ENCODE results near the gene RPL27. TPM values are rescaled to one million over a fixed set of nuclear protein-coding genes. Genes with fewer than 3 reads are reported as not detected.

The RPL27 gene
- total and polyA plus RNA-seq, 2 donors (not counting 3 experiments of a cell fraction or from before 2014, with no cell fraction given): 1,014 to 2,467 TPM

DNA sequence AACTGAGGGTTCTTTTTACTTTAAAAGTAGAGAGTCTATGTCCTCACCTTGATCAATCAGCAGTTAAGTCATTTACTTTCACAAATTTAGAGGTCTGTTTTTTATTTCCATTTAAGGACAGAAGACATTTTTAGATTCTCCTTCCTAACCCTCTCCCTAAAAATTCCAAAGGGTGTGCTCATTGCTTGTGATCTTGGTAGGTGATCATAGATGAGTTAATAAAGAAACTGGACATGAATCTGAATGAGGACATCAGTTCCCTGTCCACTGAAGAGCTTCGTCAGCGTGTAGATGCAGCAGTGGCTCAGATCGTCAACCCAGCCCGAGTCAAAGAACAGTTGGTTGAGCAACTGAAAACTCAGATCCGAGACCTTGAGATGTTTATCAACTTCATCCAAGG, 9.1 kb upstream of the RPL27 start:
- TF ChIP-seq EZH2 (IDR thresholded peaks at IDR 0.05; ENCODE audit: borderline replicate concordance, low read depth, low read length, severe bottlenecking) (no peak), JUN (IDR thresholded peaks at IDR 0.05; ENCODE audit: borderline replicate concordance, insufficient read depth, insufficient read length, low read depth) (no peak), FOS (IDR thresholded peaks at IDR 0.05; ENCODE audit: borderline replicate concordance, insufficient read depth, low read length) (no peak), MYC (IDR thresholded peaks at IDR 0.05; ENCODE audit: low read depth, low read length) (no peak), POLR2AphosphoS5 (IDR thresholded peaks at IDR 0.05; ENCODE audit: insufficient read depth, low read depth, low read length) (no peak)
- TF ChIP-seq, protein P1, sequence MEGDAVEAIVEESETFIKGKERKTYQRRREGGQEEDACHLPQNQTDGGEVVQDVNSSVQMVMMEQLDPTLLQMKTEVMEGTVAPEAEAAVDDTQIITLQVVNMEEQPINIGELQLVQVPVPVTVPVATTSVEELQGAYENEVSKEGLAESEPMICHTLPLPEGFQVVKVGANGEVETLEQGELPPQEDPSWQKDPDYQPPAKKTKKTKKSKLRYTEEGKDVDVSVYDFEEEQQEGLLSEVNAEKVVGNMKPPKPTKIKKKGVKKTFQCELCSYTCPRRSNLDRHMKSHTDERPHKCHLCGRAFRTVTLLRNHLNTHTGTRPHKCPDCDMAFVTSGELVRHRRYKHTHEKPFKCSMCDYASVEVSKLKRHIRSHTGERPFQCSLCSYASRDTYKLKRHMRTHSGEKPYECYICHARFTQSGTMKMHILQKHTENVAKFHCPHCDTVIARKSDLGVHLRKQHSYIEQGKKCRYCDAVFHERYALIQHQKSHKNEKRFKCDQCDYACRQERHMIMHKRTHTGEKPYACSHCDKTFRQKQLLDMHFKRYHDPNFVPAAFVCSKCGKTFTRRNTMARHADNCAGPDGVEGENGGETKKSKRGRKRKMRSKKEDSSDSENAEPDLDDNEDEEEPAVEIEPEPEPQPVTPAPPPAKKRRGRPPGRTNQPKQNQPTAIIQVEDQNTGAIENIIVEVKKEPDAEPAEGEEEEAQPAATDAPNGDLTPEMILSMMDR (IDR thresholded peaks at IDR 0.05; ENCODE audit: extremely low read depth in 1 of 2, insufficient read depth in 1 of 2, low read depth in 1 of 2, low read length in 2 of 2): no peak
- TF ChIP-seq, protein P2, sequence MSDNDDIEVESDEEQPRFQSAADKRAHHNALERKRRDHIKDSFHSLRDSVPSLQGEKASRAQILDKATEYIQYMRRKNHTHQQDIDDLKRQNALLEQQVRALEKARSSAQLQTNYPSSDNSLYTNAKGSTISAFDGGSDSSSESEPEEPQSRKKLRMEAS (IDR thresholded peaks at IDR 0.05; ENCODE audit: insufficient read depth, insufficient read length): no peak
- no peak for FAIRE-seq
- no peak overlapping the region for H2AFZ ChIP-seq (ENCODE audit: low read depth, low read length)
- H3K4me1 ChIP-seq (ENCODE audit: control insufficient read depth, extremely low read depth, insufficient read depth, low read length): peaks cover 17% of the 10 kb centered on the region
- no peak for DNase-seq (ENCODE audit: low read depth, low spot score)
- H3K4me3 ChIP-seq (replicated peaks in 1 of 3; ENCODE audit: insufficient read depth in 1 of 3, low read depth in 1 of 3, low read length in 3 of 3): no peak overlapping the region
- intact Hi-C loops (cut with micrococcal nuclease): no loop called here
- dilution Hi-C loops (cut with MboI; ENCODE audit: extremely low pct_ligation_motif_present, low sequenced_read_pairs): no loop called here
- ChIA-PET CTCF (no interaction called here), POLR2A (no interaction called here)
- no peaks in the 10 kb centered on the region for H3K9me3 ChIP-seq (replicated peaks; ENCODE audit: control insufficient read depth, insufficient read depth, low read length)
- H3K4me2 ChIP-seq (ENCODE audit: insufficient read depth, low read length): no peak overlapping the region
- no peak overlapping the region for H3K27ac ChIP-seq (ENCODE audit: insufficient read depth, low read depth, low read length)
- no TSS peak for BruUV-seq (replicated peaks)
- H3K79me2 ChIP-seq (ENCODE audit: control insufficient read depth, insufficient read depth, low read length): peaks cover 5% of the 10 kb centered on the region
- no peak overlapping the region for H3K9ac ChIP-seq (replicated peaks; ENCODE audit: extremely low read depth, insufficient read depth, low read length)
- H3K9me1 ChIP-seq (replicated peaks; ENCODE audit: control insufficient read depth, extremely low read depth, insufficient read depth, low read length): no peaks in the 10 kb centered on the region
- no peaks in the 10 kb centered on the region for H4K20me1 ChIP-seq (replicated peaks; ENCODE audit: control insufficient read depth, extremely low read depth, insufficient read depth, low read length)
- H3K27me3 ChIP-seq (ENCODE audit: control insufficient read depth in 2 of 2, insufficient read depth in 2 of 2, low read length in 2 of 2): no peaks in the 10 kb centered on the region
- peaks cover 20 to 25% of the 10 kb centered on the region in 2 experiments for H3K36me3 ChIP-seq (ENCODE audit: control insufficient read depth in 2 of 2, extremely low read depth in 1 of 2, insufficient read depth in 2 of 2, low read length in 2 of 2)

All from endothelial cell of umbilical vein (primary cell).